Gastroesophageal sphincter (tissue), 4 donors: ENCODE measurements around the gene KIAA1217. TPM values are rescaled to one million over a fixed set of nuclear protein-coding genes. Genes with fewer than 3 reads are reported as not detected.

Experiments used
- ATAC-seq: fragments of 150-250 bp; one replicate; pipeline ENCODE4 v1.9.1; 2016; ENCODE audit warnings: mild to moderate bottlenecking, moderate library complexity
- H3K27ac ChIP-seq, 4 donors: fragments of 200-600 bp; sonication (generic) in 3 of 4; 1 replicate in 3 of 4; 2 replicates in 1 of 4; pipeline ENCODE4 v1.5.1; 2016 to 2019
- H3K27me3 ChIP-seq: fragments of 200-600 bp; sonication (generic); one replicate; pipeline ENCODE4 v1.5.1; 2019
- H3K36me3 ChIP-seq, 2 donors: fragments of 200-600 bp; sonication (generic); one replicate each; pipeline ENCODE4 v1.5.1; 2019; ENCODE audit warnings: control low read depth in 1 of 2
- H3K4me1 ChIP-seq, 3 donors: fragments of 200-600 bp; sonication (generic); 1 replicate in 2 of 3; 2 replicates in 1 of 3; pipeline ENCODE4 v1.5.1; 2016 to 2019; ENCODE audit warnings: control low read depth in 2 of 3
- H3K4me3 ChIP-seq, 2 donors: fragments of 200-600 bp; sonication (generic); one replicate each; pipeline ENCODE4 v1.5.1; 2019; ENCODE audit warnings: mild to moderate bottlenecking in 1 of 2, moderate library complexity in 1 of 2
- H3K9me3 ChIP-seq, 3 donors: fragments of 200-600 bp; sonication (generic); one replicate each; pipeline ENCODE4 v1.5.1; 2017 to 2019; ENCODE audit warnings: control low read depth in 2 of 3
- CTCF ChIP-seq, 4 experiments: fragments of 200-600 bp in 2 of 4; fragments of 450-650 bp in 2 of 4; sonication (generic) in 1 of 4; IDR thresholded peaks; one replicate each; pipeline ENCODE4 v1.5.1; 2017 to 2019; ENCODE audit warnings: antibody characterized with exemption in 4 of 4, mild to moderate bottlenecking in 2 of 4, moderate library complexity in 2 of 4
- EP300 ChIP-seq: sonication (generic); formaldehyde crosslinking; IDR thresholded peaks from one replicate; pipeline ENCODE4 v1.6.1; 2017; ENCODE audit warnings: antibody characterized with exemption, mild to moderate bottlenecking
- POLR2A ChIP-seq, 2 donors: fragments of 450-650 bp; IDR thresholded peaks; one replicate each; pipeline ENCODE4 v1.6.1; 2017; ENCODE audit warnings: antibody characterized with exemption in 2 of 2, mild to moderate bottlenecking in 2 of 2, moderate library complexity in 1 of 2
- POLR2AphosphoS5 ChIP-seq: sonication (generic); formaldehyde crosslinking; IDR thresholded peaks from one replicate; pipeline ENCODE4 v1.6.1; 2017; ENCODE audit warnings: antibody characterized with exemption
- WGBS, 2 donors: methylation state at CpG; one replicate each; pipeline ENCODE4 v1.1.5; 2018; ENCODE audit warnings: low coverage in 1 of 2; 5-methylcytosine and 5-hydroxymethylcytosine counted together
- total RNA-seq, 4 donors: library from RNA; depleted of rRNA; stranded (reverse); fragments of >200 nt; gene quantifications; one replicate each; pipeline ENCODE4 v1.1.0, GENCODE V29; 2016

KIAA1217 gene
- total RNA-seq, 4 donors from 2014 or later: 9.7 to 15.3 (median 12.7) TPM

GRCh38 chr10:24278176-24278889 lies 69.4 kb downstream of the KIAA1217 start:
- Histone ChIP-seq H3K4me3 (no peak overlapping the region), H3K36me3 (peaks cover 0 to 3% of the 10 kb centered on the region in 2 donors), H3K27ac (no peak overlapping the region), H3K4me1 (no peaks in the 10 kb centered on the region), H3K27me3 (no peaks in the 10 kb centered on the region), H3K9me3 (peaks cover 0 to 7% (median 0%) of the 10 kb centered on the region in 3 donors)
- whole genome bisulfite sequencing, 2 donors: 55 to 61% methylated on average over 2 to 3 of the region's 5 CpGs
- TF ChIP-seq CTCF (IDR thresholded peaks at IDR 0.05): no peak
- TF ChIP-seq POLR2AphosphoS5: no peak
- no peak for TF ChIP-seq EP300
- no peak for TF ChIP-seq POLR2A (IDR thresholded peaks at IDR 0.05)
- no peak for ATAC-seq

- Histone ChIP-seq H3K4me1 (no peaks in the 10 kb centered on the region), H3K27ac (no peak overlapping the region), H3K9me3 (peaks cover 0 to 11% (median 0%) of the 10 kb centered on the region in 3 donors), H3K27me3 (no peaks in the 10 kb centered on the region), H3K36me3 (peaks cover 0 to 3% of the 10 kb centered on the region in 2 donors), H3K4me3 (no peak overlapping the region)
- TF ChIP-seq POLR2A (IDR thresholded peaks at IDR 0.05) (no peak), EP300 (no peak), POLR2AphosphoS5 (no peak), CTCF (IDR thresholded peaks at IDR 0.05) (no peak)
- no peak for ATAC-seq
These were observed 70.2 kb downstream of the KIAA1217 start for GRCh38 chr10:24279166-24279565.

- ATAC-seq: no peak
- Histone ChIP-seq H3K36me3 (peaks cover 0 to 9% of the 10 kb centered on the region in 2 donors), H3K4me1 (no peaks in the 10 kb centered on the region), H3K4me3 (no peak overlapping the region), H3K27ac (no peak overlapping the region), H3K9me3 (peaks cover 0 to 6% (median 0%) of the 10 kb centered on the region in 3 donors), H3K27me3 (no peaks in the 10 kb centered on the region)
- TF ChIP-seq POLR2A (IDR thresholded peaks at IDR 0.05): no peak
- no peak for TF ChIP-seq EP300
- no peak for TF ChIP-seq POLR2AphosphoS5
- no peak for TF ChIP-seq CTCF (IDR thresholded peaks at IDR 0.05)
- WGBS, 2 donors: 40 to 52% methylated on average over 4 of the region's 4 CpGs
These were observed 78.7 kb downstream of the KIAA1217 start for GRCh38 chr10:24287559-24288195.

- no peak for ATAC-seq
- Histone ChIP-seq H3K27ac (no peak overlapping the region), H3K4me3 (no peak overlapping the region), H3K27me3 (no peaks in the 10 kb centered on the region), H3K36me3 (peaks cover 0 to 9% of the 10 kb centered on the region in 2 donors), H3K4me1 (no peaks in the 10 kb centered on the region), H3K9me3 (peaks cover 0 to 1% (median 0%) of the 10 kb centered on the region in 3 donors)
- TF ChIP-seq POLR2AphosphoS5: no peak
- WGBS, 2 donors: 75 to 100% methylated on average over 1 of the region's 1 CpG
These were observed 79.6 kb downstream of the KIAA1217 start for GRCh38 chr10:24288581-24288980.

- no peaks in the 10 kb centered on the region for H3K9me3 ChIP-seq
- H3K4me1 ChIP-seq: no peaks in the 10 kb centered on the region
- TF ChIP-seq CTCF (IDR thresholded peaks at IDR 0.05): no peak
- TF ChIP-seq POLR2AphosphoS5: no peak
- no peak for TF ChIP-seq EP300
- no peak for TF ChIP-seq POLR2A (IDR thresholded peaks at IDR 0.05)
- no peak overlapping the region for H3K27ac ChIP-seq
- H3K27me3 ChIP-seq: no peaks in the 10 kb centered on the region
- no peak for ATAC-seq
- no peak overlapping the region for H3K4me3 ChIP-seq
- 82 to 90% methylated on average over 3 of the region's 3 CpGs for WGBS, 2 donors
- H3K36me3 ChIP-seq: peaks cover 0 to 9% of the 10 kb centered on the region in 2 donors
These were observed 80.3 kb downstream of the KIAA1217 start for GRCh38 chr10:24289235-24289634.
